Measurements from ENCODE around the gene SFXN4. TPM values are rescaled to one million over a fixed set of nuclear protein-coding genes. Genes with fewer than 3 reads are reported as not detected.

Gene SFXN4
- total and polyA plus RNA-seq, 9 of the 15 experiments (the other 6 are each of a cell fraction or from before 2014, with no cell fraction given), result 40.1 to 97.8 (median 54.5) TPM

DNA sequence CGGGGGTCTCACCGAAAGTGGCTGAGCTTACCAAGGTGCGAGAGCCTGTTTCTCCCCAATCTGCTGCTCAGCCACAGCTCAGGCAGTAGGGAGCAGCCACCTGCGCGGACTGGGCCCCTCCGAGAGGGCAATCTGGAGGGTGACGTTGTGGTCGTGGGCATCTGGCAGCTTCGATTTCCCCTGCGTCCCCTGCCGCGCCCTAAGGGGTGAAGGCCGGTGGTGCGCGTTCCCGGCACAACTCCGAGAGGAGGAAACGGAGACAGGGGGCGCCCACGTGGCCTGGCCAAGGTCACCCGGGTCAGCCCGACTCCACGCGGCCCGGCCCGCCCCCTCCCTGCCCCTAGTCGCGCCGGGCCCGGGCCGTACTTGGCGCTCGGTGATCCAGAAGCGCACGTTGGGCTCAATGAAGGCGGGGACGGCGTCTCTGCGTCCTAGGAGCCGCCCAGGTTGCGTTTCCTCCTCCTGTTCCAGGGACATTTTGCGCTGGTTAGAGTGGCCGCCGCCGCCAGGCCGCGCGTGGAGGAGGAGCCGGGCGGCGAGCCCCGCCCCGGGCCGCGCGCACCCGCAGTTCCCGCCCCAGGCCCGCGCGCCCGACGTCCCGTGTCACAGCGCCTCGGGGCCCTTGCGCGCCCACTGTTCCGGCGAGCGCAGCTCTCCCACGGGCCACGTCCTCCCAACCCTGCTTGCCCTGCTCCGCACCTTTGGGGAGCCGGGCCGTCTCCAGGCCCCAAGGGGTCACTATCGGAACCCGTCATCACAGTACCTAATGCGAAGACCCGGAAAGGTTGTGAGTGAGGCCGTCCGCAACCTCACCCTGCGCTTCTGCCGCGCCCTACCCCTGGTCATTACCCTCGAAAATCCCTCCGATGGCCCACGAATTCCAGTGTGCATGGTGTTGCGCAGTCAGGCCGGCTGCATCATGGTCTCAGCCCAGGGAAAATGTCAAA is at the start of gene SFXN4 (continued):
- TF ChIP-seq POLR2G (IDR thresholded peaks at IDR 0.05; ENCODE audit: low read depth, low read length) (peak; percentile 84), GABPB1 (CRISPR knock-in tag; IDR thresholded peaks at IDR 0.05) (peak; percentile 60; the same call in 1 of the 2 replicates), SP1 (CRISPR knock-in tag; IDR thresholded peaks at IDR 0.05) (peak; percentile 68), SMAD4 (CRISPR knock-in tag; conservative IDR thresholded peaks at IDR 0.05) (peak; percentile 59; the same call in 1 of the 2 replicates), TBL1XR1 (IDR thresholded peaks at IDR 0.05; ENCODE audit: low read length in 2 of 2) (no peak; a peak in 1 of 4 replicates), POLR2H (tag; IDR thresholded peaks at IDR 0.05; ENCODE audit: low read depth) (peak; percentile 44; the same call in 1 of the 2 replicates), ZNF717 (CRISPR knock-in tag; IDR thresholded peaks at IDR 0.05) (no peak), SUPT5H (IDR thresholded peaks at IDR 0.05) (peak; percentile 52), CBFA2T3 (IDR thresholded peaks at IDR 0.05) (peak; percentile 22; the same call in 1 of the 2 replicates)
- TF ChIP-seq, protein P1, sequence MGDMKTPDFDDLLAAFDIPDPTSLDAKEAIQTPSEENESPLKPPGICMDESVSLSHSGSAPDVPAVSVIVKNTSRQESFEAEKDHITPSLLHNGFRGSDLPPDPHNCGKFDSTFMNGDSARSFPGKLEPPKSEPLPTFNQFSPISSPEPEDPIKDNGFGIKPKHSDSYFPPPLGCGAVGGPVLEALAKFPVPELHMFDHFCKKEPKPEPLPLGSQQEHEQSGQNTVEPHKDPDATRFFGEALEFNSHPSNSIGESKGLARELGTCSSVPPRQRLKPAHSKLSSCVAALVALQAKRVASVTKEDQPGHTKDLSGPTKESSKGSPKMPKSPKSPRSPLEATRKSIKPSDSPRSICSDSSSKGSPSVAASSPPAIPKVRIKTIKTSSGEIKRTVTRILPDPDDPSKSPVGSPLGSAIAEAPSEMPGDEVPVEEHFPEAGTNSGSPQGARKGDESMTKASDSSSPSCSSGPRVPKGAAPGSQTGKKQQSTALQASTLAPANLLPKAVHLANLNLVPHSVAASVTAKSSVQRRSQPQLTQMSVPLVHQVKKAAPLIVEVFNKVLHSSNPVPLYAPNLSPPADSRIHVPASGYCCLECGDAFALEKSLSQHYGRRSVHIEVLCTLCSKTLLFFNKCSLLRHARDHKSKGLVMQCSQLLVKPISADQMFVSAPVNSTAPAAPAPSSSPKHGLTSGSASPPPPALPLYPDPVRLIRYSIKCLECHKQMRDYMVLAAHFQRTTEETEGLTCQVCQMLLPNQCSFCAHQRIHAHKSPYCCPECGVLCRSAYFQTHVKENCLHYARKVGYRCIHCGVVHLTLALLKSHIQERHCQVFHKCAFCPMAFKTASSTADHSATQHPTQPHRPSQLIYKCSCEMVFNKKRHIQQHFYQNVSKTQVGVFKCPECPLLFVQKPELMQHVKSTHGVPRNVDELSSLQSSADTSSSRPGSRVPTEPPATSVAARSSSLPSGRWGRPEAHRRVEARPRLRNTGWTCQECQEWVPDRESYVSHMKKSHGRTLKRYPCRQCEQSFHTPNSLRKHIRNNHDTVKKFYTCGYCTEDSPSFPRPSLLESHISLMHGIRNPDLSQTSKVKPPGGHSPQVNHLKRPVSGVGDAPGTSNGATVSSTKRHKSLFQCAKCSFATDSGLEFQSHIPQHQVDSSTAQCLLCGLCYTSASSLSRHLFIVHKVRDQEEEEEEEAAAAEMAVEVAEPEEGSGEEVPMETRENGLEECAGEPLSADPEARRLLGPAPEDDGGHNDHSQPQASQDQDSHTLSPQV (IDR thresholded peaks at IDR 0.05), result 0 out of 2 replicates have a peak, but pooled peaks have one; percentile 36
- TF ChIP-seq, protein P2, sequence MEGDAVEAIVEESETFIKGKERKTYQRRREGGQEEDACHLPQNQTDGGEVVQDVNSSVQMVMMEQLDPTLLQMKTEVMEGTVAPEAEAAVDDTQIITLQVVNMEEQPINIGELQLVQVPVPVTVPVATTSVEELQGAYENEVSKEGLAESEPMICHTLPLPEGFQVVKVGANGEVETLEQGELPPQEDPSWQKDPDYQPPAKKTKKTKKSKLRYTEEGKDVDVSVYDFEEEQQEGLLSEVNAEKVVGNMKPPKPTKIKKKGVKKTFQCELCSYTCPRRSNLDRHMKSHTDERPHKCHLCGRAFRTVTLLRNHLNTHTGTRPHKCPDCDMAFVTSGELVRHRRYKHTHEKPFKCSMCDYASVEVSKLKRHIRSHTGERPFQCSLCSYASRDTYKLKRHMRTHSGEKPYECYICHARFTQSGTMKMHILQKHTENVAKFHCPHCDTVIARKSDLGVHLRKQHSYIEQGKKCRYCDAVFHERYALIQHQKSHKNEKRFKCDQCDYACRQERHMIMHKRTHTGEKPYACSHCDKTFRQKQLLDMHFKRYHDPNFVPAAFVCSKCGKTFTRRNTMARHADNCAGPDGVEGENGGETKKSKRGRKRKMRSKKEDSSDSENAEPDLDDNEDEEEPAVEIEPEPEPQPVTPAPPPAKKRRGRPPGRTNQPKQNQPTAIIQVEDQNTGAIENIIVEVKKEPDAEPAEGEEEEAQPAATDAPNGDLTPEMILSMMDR (IDR thresholded peaks at IDR 0.05 in 2 of 3, conservative IDR thresholded peaks at IDR 0.05 in 1 of 3; ENCODE audit: insufficient read depth in 2 of 3, low read depth in 1 of 3, low read length in 3 of 3), result peak in 2 of 3 experiments; percentile 2 to 3; a peak in 1 of 6 replicates
- TF ChIP-seq, protein P3, sequence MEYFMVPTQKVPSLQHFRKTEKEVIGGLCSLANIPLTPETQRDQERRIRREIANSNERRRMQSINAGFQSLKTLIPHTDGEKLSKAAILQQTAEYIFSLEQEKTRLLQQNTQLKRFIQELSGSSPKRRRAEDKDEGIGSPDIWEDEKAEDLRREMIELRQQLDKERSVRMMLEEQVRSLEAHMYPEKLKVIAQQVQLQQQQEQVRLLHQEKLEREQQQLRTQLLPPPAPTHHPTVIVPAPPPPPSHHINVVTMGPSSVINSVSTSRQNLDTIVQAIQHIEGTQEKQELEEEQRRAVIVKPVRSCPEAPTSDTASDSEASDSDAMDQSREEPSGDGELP (CRISPR knock-in tag; IDR thresholded peaks at IDR 0.05; ENCODE audit: borderline replicate concordance), result 0 out of 2 replicates have a peak, but pooled peaks have one; percentile 56
- TF ChIP-seq, protein P4, sequence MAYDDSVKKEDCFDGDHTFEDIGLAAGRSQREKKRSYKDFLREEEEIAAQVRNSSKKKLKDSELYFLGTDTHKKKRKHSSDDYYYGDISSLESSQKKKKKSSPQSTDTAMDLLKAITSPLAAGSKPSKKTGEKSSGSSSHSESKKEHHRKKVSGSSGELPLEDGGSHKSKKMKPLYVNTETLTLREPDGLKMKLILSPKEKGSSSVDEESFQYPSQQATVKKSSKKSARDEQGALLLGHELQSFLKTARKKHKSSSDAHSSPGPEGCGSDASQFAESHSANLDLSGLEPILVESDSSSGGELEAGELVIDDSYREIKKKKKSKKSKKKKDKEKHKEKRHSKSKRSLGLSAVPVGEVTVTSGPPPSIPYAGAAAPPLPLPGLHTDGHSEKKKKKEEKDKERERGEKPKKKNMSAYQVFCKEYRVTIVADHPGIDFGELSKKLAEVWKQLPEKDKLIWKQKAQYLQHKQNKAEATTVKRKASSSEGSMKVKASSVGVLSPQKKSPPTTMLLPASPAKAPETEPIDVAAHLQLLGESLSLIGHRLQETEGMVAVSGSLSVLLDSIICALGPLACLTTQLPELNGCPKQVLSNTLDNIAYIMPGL (CRISPR knock-in tag; IDR thresholded peaks at IDR 0.05), result peak; percentile 37; the same call in 1 of the 2 replicates
